Measurements from ENCODE around the gene CDKN2D.
A peak's percentile ranks its signal among the peaks of the same experiment; 100 is the strongest.

The CDKN2D gene

GRCh38 chr19:10568826-10569651 lies at the start of gene CDKN2D:
Gene CDKN2D, minus strand, starts transcription at chr19:10568979. Its CDS starts 326 bp downstream, at chr19:10568653.
- DNase-seq (ENCODE audit: low read depth): peak; percentile 98

GRCh38 chr19:10617409-10618121 lies 48.8 kb upstream of the CDKN2D start:
- DNase-seq (ENCODE audit: low read depth): no peak

- no peak for DNase-seq (ENCODE audit: low read depth)
Observed at GRCh38 chr19:10615429-10616023, 46.7 kb upstream of the CDKN2D start.

- DNase-seq (ENCODE audit: low read depth): no peak
Observed at GRCh38 chr19:10612499-10613119, 43.8 kb upstream of the CDKN2D start.

GRCh38 chr19:10611907-10612306 lies 43.1 kb upstream of the CDKN2D start:
- DNase-seq (ENCODE audit: low read depth): no peak

GRCh38 chr19:10604460-10604980 lies 35.7 kb upstream of the CDKN2D start:
- DNase-seq (ENCODE audit: low read depth): no peak

- DNase-seq (ENCODE audit: low read depth): no peak
Observed at GRCh38 chr19:10603873-10604459, 35.2 kb upstream of the CDKN2D start.

- peak; percentile 37 for DNase-seq (ENCODE audit: low read depth)
Observed at GRCh38 chr19:10603084-10603872, 34.5 kb upstream of the CDKN2D start.

- DNase-seq (ENCODE audit: low read depth): peak; percentile 73
Observed at GRCh38 chr19:10602330-10603083, 33.7 kb upstream of the CDKN2D start.

- DNase-seq (ENCODE audit: low read depth): no peak
Observed at GRCh38 chr19:10601999-10602329, 33.2 kb upstream of the CDKN2D start.

- DNase-seq (ENCODE audit: low read depth): no peak
Observed at GRCh38 chr19:10600149-10600548, 31.4 kb upstream of the CDKN2D start.

- no peak for DNase-seq (ENCODE audit: low read depth)
Observed at GRCh38 chr19:10593820-10594637, 25.2 kb upstream of the CDKN2D start.

- no peak for DNase-seq (ENCODE audit: low read depth)
Observed at GRCh38 chr19:10593148-10593547, 24.4 kb upstream of the CDKN2D start.

GRCh38 chr19:10587839-10588150 lies 19.0 kb upstream of the CDKN2D start:
- DNase-seq (ENCODE audit: low read depth): no peak

- DNase-seq (ENCODE audit: low read depth): no peak
Observed at GRCh38 chr19:10587022-10587838, 18.5 kb upstream of the CDKN2D start, which contains the start of gene AP1M2. Gene AP1M2, minus strand, starts transcription at chr19:10587312. Its CDS starts 81 bp downstream, at chr19:10587231.

GRCh38 chr19:10586396-10586795 lies 17.6 kb upstream of the CDKN2D start:
- DNase-seq (ENCODE audit: low read depth): no peak

GRCh38 chr19:10583036-10583776 lies 14.4 kb upstream of the CDKN2D start:
- DNase-seq (ENCODE audit: low read depth): no peak

GRCh38 chr19:10582091-10582490 lies 13.3 kb upstream of the CDKN2D start:
- no peak for DNase-seq (ENCODE audit: low read depth)

Data from stimulated activated CD8-positive, alpha-beta memory T cell treated with anti-CD3 and anti-CD28 coated beads, Interleukin-7, amount 100 ng/mL, for 24 hours (primary cell).